Amniotic stem cell (primary cell): ENCODE results near the gene CUEDC1.
A peak's percentile ranks its signal among the peaks of the same experiment; 100 is the strongest.

Source experiments
- DNase-seq: peaks from one replicate; lab custom pipeline; 2025; lab: John Stamatoyannopoulos, UW

The CUEDC1 gene

GRCh38 chr17:57957886-57958285 is 2.7 kb upstream of the CUEDC1 start:
- no peak for DNase-seq

GRCh38 chr17:57957120-57957850 is 2.1 kb upstream of the CUEDC1 start:
- DNase-seq: no peak

- no peak for DNase-seq
Observed at GRCh38 chr17:57956291-57957119, 1.3 kb upstream of the CUEDC1 start.

- peak; percentile 66 for DNase-seq
Observed at GRCh38 chr17:57954397-57955182, 622 bp downstream of the CUEDC1 start.

GRCh38 chr17:57953705-57954396 is 1.4 kb downstream of the CUEDC1 start:
- no peak for DNase-seq

- DNase-seq: no peak
Observed at GRCh38 chr17:57953219-57953618, 2.0 kb downstream of the CUEDC1 start.

GRCh38 chr17:57949649-57950048 is 5.6 kb downstream of the CUEDC1 start:
- DNase-seq: no peak

GRCh38 chr17:57948555-57949420 is 6.4 kb downstream of the CUEDC1 start:
- peak; percentile 83 for DNase-seq

GRCh38 chr17:57948169-57948554 is 7.0 kb downstream of the CUEDC1 start:
- DNase-seq: no peak

- no peak for DNase-seq
Observed at GRCh38 chr17:57947369-57947768, 7.8 kb downstream of the CUEDC1 start.

GRCh38 chr17:57946798-57947358 is 8.3 kb downstream of the CUEDC1 start:
- DNase-seq: no peak

- DNase-seq: no peak
Observed at GRCh38 chr17:57945996-57946797, 9.0 kb downstream of the CUEDC1 start.

GRCh38 chr17:57944908-57945307 is 10.3 kb downstream of the CUEDC1 start:
- DNase-seq: no peak

- DNase-seq: no peak
Observed at GRCh38 chr17:57943645-57944044, 11.6 kb downstream of the CUEDC1 start.

- no peak for DNase-seq
Observed at GRCh38 chr17:57943140-57943539, 12.1 kb downstream of the CUEDC1 start.

GRCh38 chr17:57941384-57942370 is 13.5 kb downstream of the CUEDC1 start:
- no peak for DNase-seq

- no peak for DNase-seq
Observed at GRCh38 chr17:57940653-57941329, 14.4 kb downstream of the CUEDC1 start.

GRCh38 chr17:57940231-57940630 is 15.0 kb downstream of the CUEDC1 start:
- DNase-seq: no peak
